IPS DF 6.9 (cell line): ENCODE data around the gene TKTL1.

Experiments
- DNase-seq: peaks from one replicate; pipeline ENCODE4 v3.0.0-alpha.2; 2013; ENCODE audit warnings: low read depth, low spot score
- H3K27ac ChIP-seq: one replicate; pipeline ENCODE4 v1.5.1; 2013; ENCODE audit warnings: low read length, control low read depth
- H3K27me3 ChIP-seq: 2 replicates; pipeline ENCODE4 v1.6.1; 2013; ENCODE audit warnings: mild to moderate bottlenecking, low read length; ENCODE audit not compliant: control insufficient read depth, insufficient read depth
- H3K36me3 ChIP-seq: 2 replicates; pipeline ENCODE4 v1.6.1; 2013; ENCODE audit warnings: low read length; ENCODE audit not compliant: control insufficient read depth, insufficient read depth
- H3K4me1 ChIP-seq: 2 replicates; pipeline ENCODE4 v1.6.1; 2013; ENCODE audit warnings: low read length; ENCODE audit not compliant: control insufficient read depth, insufficient read depth
- H3K4me3 ChIP-seq: 2 replicates; pipeline ENCODE4 v1.5.1; 2013; ENCODE audit warnings: mild to moderate bottlenecking, low read length
- H3K9me3 ChIP-seq: 2 replicates; pipeline ENCODE4 v1.6.1; 2013; ENCODE audit warnings: low read length, inconsistent platforms; ENCODE audit not compliant: control insufficient read depth, insufficient read depth
- WGBS: extraction: QIAGEN DNeasy Blood & Tissue Kit; methylation state at CpG from one replicate; pipeline ENCODE4 v1.1.7; 2013; ENCODE audit warnings: mixed read lengths, missing lambda C conversion rate; ENCODE audit not compliant: insufficient read length, insufficient coverage; 5-methylcytosine and 5-hydroxymethylcytosine counted together

Gene TKTL1

GRCh38 chrX:154371017-154371788, 75.6 kb downstream of the TKTL1 start:
- Histone ChIP-seq H3K9me3 (no peaks in the 10 kb centered on the region), H3K36me3 (peaks cover 22% of the 10 kb centered on the region), H3K27ac (no peak overlapping the region), H3K27me3 (no peaks in the 10 kb centered on the region), H3K4me1 (peaks cover 7% of the 10 kb centered on the region), H3K4me3 (peak overlapping the region; percentile 100)
- DNase-seq, result no peak
- no CpG with 5 or more reads among the region's 77 CpGs for WGBS

- H3K27ac ChIP-seq, result no peak overlapping the region
- WGBS, result no CpG with 5 or more reads among the region's 43 CpGs
- DNase-seq, result no peak
Measured at GRCh38 chrX:154371789-154372300, 76.2 kb downstream of the TKTL1 start.

GRCh38 chrX:154372612-154373022, 77.0 kb downstream of the TKTL1 start:
- DNase-seq, result no peak
- H3K27me3 ChIP-seq, result no peaks in the 10 kb centered on the region
- H3K36me3 ChIP-seq, result peaks cover 8% of the 10 kb centered on the region
- no peak overlapping the region for H3K27ac ChIP-seq
- no CpG with 5 or more reads among the region's 5 CpGs for WGBS
- H3K4me3 ChIP-seq, result no peak overlapping the region
- H3K9me3 ChIP-seq, result no peaks in the 10 kb centered on the region
- peaks cover 9% of the 10 kb centered on the region for H3K4me1 ChIP-seq

More at GRCh38 chrX:154371789-154372300, 76.2 kb downstream of the TKTL1 start:
- Histone ChIP-seq H3K4me3 (peak overlapping the region; percentile 39; the same call in 1 of the 2 replicates), H3K36me3 (peaks cover 15% of the 10 kb centered on the region), H3K9me3 (no peaks in the 10 kb centered on the region), H3K4me1 (peaks cover 7% of the 10 kb centered on the region), H3K27me3 (no peaks in the 10 kb centered on the region)

GRCh38 chrX:154373340-154374306, 78.0 kb downstream of the TKTL1 start:
- peaks cover 4% of the 10 kb centered on the region for H3K36me3 ChIP-seq
- no peak overlapping the region for H3K27ac ChIP-seq
- DNase-seq, result no peak
- no peaks in the 10 kb centered on the region for H3K27me3 ChIP-seq
- no CpG with 5 or more reads among the region's 23 CpGs for WGBS
- no peaks in the 10 kb centered on the region for H3K9me3 ChIP-seq
- H3K4me3 ChIP-seq, result peak overlapping the region; percentile 33; the same call in 1 of the 2 replicates
- peaks cover 11% of the 10 kb centered on the region for H3K4me1 ChIP-seq

- H3K36me3 ChIP-seq, result peaks cover 4% of the 10 kb centered on the region; the same call in 1 of the 2 replicates
- no peaks in the 10 kb centered on the region for H3K27me3 ChIP-seq
- no peak for DNase-seq
- H3K27ac ChIP-seq, result no peak within 1 kb of the TSS
- peaks cover 11% of the 10 kb centered on the region for H3K4me1 ChIP-seq
- no CpG with 5 or more reads among the region's 95 CpGs for WGBS
- H3K9me3 ChIP-seq, result no peaks in the 10 kb centered on the region
- peak within 1 kb of the TSS; percentile 33; the same call in 1 of the 2 replicates for H3K4me3 ChIP-seq
Measured at GRCh38 chrX:154374313-154375155, 78.9 kb downstream of the TKTL1 start, which contains the start of gene FLNA. Gene FLNA, minus strand, starts transcription at chrX:154374634. Its CDS starts 3,389 bp downstream, at chrX:154371245.

GRCh38 chrX:154375156-154375504, 79.5 kb downstream of the TKTL1 start:
- Histone ChIP-seq H3K36me3 (peaks cover under 1% of the 10 kb centered on the region; the same call in 1 of the 2 replicates), H3K27ac (no peak overlapping the region), H3K9me3 (no peaks in the 10 kb centered on the region), H3K4me1 (peaks cover 11% of the 10 kb centered on the region), H3K27me3 (no peaks in the 10 kb centered on the region), H3K4me3 (peak overlapping the region; percentile 32; the same call in 1 of the 2 replicates)
- DNase-seq, result no peak
- WGBS, result no CpG with 5 or more reads among the region's 10 CpGs

GRCh38 chrX:154376774-154377173, 81.2 kb downstream of the TKTL1 start:
- Histone ChIP-seq H3K4me3 (no peak overlapping the region), H3K27ac (no peak overlapping the region), H3K9me3 (no peaks in the 10 kb centered on the region), H3K36me3 (peaks cover 3% of the 10 kb centered on the region; the same call in 1 of the 2 replicates), H3K27me3 (no peaks in the 10 kb centered on the region), H3K4me1 (peaks cover 12% of the 10 kb centered on the region)
- no peak for DNase-seq
- no CpG with 5 or more reads among the region's 3 CpGs for WGBS

GRCh38 chrX:154378059-154378798, 82.6 kb downstream of the TKTL1 start:
- Histone ChIP-seq H3K4me1 (peaks cover 11% of the 10 kb centered on the region), H3K27me3 (no peaks in the 10 kb centered on the region), H3K36me3 (peaks cover 5% of the 10 kb centered on the region; the same call in 1 of the 2 replicates), H3K27ac (no peak overlapping the region), H3K9me3 (no peaks in the 10 kb centered on the region), H3K4me3 (peak overlapping the region; percentile 45; the same call in 1 of the 2 replicates)
- DNase-seq, result peak; percentile 73
- WGBS, result no CpG with 5 or more reads among the region's 79 CpGs
